NK-92 treated with Interleukin-12 subunit alpha and Interleukin-12 subunit beta, amount 100 ng/mL, for 24 hours (cell line): Measurements from ENCODE around the gene DNLZ.

Source experiments
- DNase-seq: peaks from one replicate; lab custom pipeline; 2025; lab: John Stamatoyannopoulos, UW

DNLZ gene

DNA sequence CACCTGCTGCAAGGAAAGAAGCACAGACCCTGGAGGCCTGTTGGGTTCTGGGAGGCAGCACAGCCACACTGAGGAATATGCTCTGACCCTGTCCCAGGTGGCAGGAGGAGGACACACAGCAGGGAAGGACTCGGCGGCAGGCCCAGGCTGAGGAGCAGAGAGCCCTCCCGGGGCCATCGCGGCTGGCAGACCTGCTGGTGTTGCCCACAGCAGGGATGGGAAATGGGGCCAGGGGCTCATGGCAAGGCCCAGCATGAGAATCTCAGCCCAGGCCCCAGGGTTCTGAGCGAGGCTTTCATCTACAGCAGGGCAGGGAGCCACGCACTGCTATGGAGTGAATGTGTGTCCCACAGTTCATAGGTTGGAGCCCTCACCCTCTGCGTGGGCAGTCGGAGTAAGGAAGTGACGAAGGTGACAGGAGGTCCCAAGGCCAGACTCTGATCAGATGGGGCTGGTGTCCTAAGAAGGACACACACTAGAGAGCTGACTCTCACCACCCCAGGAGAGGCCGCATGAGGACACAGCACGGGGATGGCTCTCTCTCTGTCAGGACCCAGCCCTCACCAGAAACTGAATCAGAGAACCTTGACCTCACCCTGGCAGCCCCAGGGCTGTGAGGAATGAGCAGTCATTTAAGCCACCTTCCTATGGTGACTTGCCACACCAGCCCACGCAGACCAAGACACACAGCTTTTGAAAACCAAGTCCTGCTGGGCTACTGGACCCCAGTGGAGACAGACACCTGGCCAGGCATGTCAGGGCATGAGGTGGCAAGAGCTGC, 46.5 kb downstream of the DNLZ start:
- no peak for DNase-seq

DNA sequence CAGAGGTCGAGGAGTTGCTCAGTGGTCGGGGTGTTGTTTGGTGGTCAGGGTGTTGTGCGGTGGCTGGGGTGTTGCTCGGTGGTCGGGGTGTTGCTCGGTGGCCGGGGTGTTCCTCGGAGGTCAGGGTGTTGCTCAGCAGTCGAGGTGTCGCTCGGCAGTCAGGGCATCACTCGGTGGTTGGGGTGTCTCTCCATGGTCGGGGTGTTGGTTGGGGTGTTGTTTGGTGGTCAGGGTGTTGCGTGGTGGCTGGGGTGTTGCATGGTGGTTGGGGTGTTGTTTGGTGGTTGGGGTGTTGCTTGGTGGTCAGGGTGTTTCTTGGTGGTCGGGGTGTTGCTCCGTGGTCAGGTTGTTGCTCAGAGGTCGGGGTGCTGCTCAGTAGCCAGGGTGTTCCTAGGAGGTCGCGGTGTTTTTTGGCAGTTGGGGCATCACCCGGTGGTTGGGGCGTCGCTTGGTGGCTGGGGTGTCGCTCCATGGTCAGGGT, 47.2 kb downstream of the DNLZ start:
- no peak for DNase-seq

DNA sequence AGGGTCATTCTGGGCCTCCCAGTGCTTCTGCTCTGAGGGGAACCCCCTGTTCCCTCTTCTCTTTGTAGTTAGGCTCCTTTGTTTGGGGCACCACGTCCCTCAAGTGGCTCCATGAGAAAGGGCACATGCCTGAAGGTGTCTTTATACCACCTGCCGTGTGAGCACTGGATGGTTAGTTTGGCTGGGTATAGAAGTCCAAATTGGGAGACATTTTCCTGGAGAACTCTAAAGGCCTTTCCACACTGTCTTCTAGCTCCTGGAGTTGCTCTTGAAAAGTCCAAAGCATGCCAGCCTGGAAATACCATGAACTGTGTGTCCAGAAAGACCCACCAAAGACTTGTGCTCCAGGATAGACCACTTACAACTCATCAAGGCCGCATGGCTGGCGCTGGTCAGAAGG, 48.6 kb downstream of the DNLZ start:
- DNase-seq: no peak

DNA sequence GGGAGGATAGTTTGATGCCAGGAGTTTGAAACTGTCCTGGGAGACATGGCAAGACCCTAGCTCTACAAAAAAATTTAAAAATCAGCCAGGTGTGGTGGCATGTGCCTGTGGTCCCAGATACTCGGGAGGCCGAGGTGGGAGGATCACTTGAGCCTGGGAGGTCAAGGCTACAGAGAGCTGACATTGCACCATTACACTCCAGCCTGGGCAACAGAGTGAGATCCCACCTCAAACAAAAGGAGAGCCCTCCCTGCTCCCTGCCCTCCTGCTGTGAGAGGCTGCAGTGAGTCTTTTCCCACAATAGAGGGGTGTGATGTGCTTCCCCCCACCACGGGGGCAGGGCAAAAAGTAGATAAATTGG, 49.5 kb downstream of the DNLZ start:
- no peak for DNase-seq

DNA sequence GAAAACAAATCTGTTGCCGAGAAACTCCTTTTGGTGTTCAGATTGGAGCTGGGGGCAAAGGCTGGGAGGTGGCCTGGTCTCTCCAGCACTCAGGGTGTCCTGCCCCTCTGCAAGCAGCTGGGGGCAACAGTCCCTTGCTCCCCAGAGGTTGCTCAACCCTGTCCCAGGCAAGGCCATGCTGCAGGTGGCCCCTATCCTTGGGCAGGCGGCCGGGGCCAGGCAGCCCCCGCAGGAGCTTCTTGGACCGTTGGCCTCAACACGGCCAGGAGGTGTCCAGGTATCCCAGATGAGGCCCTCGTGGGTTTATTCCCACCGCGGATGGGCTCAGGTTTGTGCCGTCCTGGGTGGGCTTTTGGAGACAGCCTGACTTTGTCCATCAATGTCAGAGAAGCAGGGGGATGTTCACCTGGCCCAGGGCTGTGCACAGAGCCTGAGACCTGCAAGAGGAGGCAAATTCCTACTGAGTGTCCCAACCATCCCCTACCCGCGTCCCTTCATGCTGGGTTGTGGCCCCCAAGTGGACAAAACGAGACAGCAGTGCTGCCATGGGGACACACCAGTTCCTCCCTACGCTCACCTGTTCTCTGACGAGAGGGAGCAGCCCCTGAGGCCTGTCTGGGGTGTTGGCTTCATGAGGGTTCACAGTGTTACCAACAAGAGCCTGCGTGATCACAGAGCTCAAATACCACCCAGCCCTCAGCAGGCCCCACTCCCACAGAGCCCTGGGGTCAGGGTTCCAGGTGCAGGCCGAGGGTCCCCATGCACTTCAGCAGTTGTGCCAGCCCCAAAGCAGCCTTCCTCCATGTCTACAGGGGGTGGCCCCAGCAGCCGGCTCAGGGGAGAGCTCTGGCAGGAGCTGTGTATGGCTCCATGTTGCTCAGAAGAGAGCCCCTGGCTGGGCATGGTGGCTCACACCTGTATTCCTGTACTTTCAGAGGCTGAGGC, 50.2 kb downstream of the DNLZ start:
- DNase-seq: no peak

DNA sequence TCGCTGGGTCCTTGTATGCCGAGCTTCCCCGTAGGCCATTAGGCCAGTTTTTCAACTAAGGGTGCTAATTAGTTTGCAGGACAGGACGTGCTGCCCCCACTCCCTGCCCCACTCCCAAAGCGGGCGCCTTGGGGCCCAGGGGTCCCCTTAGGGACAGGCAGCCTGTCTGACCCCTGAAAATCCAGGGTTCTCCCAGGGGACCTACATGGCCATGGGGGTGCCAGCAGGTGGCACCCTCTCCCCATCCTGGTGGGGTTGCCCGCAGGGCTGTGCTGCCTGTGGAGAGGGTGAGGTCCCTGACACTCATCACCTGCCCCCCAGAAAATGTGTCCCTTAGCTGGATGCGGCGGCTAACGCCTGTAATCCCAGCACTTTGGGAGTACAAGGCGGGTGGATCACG, 51.1 kb downstream of the DNLZ start:
- DNase-seq: no peak

DNA sequence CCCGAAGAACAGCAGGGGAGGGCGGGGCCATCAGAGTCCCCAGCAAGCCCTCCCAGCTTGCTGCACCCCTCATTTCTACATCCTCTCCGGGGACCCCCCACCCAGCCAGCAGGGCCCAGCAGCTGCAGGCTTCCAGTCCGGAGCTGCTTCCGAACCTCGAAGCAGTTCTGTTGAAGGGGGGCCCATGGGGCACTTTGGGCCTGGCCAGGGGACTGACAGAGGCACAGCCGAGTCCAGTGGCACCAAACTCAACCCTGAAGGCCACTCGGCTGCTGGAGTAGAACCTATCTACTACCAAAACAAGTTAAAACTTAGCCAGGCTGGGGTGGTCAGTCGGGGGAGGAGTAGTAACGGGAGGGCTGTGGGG, 51.6 kb downstream of the DNLZ start:
- DNase-seq: no peak

DNA sequence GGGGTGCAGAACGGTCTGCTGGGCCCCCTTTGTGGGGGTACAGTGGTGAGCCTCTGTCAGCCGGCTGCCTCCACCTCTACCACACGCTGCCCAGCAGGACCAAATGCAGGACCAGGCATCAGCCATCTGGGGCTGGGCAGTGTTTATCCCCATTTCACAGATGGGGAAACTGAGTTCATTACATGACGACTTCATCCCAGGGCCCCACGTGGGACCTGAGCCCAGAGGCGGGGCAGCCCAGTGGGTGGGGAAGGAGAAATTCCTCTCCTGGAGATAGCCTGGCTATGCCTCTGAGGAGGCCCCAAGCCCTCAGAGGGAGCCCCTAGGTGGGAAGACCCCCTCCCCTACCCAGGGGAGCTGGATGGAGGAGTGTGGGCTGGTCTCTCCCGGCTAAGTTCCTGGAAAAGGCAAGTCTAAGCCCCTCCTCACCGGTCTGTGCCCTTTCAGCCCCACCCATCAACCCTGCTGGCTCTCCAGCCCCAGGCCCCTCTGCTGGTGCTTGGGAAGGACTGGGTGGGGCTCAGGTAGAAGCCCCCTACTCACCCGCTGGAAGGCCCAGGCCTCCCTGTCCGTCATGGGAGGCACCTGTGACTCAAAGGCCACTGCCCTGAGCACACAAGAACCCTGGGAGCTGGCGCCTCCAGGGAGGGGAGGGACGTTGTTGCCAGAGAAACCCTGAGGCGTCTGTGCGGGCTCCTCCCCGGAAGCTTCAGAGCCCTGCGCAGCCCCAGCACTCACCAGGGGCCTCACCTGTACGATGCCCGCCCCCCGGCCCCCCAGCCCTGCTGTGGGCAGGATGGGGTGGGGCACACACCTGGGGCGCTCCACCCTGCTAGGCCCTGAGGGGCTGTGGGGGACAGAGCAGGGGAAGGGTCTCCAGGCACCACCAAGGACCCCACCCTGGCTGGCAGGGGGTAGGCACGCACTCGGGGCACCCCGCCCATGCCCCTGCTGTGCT, 52.2 kb downstream of the DNLZ start:
- no peak for DNase-seq

DNA sequence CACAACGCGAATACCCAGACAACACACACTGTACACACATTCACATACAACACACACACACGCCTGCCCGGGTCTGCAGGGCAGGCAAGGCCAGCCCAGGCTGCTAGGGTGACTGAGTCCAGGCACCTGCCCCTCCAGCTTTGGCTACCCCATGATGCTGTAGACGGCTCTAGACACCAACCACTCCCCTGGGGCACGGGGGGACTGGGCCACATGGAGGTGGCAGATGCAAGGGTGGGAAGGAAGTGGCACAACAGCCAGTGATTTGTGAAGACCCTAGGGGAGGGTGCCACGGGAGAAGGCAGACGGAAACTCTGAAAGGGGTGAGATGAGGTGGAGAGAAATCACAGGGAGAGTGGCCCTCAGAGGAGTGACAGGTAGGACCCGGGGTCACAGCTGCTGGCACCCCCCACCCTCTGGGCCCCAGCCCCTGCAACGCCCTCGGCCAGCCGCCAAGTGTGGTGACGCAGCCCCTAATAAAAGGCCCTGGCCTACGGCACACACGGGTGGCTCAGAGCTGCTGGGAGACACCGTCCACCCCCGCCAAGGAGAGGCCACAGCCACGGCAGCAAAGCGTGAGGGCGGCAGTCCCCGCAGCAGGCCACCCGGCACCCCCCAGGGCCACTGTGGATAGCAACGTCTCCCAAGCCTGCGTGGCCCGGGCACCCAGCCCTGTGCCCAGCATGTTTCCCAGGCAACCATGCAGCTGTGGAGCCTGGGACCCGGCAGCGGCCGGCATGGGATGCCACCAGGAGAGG, 53.1 kb downstream of the DNLZ start:
- DNase-seq: no peak

DNA sequence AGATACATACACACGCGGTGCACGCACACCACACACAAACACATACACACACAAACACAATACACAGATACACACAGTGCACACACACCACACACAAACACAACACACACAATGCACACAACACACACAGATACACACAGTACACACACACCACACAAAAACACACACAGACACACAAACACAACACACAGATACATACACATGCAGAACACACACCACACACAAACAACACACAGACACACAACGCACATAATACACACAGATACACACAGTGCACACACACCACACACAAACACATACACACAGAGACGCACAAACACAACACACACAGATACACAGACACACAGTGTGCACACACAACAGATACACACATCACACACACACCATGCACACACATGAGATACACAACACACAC, 53.7 kb downstream of the DNLZ start:
- DNase-seq: no peak
